ENCODE data around the gene ATXN3L.
A peak's percentile ranks its signal among the peaks of the same experiment; 100 is the strongest.

ATXN3L gene

DNA sequence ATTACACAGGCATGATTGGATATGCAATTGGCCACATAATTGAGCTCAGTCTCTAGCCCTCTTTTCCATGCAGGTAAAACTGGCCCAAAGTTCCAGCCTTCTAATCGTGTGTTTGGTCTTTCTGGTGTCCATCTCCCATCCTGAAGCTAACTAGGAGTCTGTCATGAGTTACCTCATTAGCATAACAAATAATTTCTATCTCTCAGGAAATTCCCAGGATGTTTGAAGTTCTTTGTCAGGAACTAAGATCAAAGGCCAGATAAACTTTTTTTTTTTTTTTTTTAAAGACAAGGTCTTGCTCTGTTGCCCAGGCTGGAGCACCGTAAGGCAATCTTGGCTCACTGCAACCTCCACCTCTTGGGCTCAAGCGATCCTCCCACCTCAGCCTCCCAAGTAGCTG, 15.8 kb downstream of the ATXN3L start:
- DNase-seq = no peak

DNA sequence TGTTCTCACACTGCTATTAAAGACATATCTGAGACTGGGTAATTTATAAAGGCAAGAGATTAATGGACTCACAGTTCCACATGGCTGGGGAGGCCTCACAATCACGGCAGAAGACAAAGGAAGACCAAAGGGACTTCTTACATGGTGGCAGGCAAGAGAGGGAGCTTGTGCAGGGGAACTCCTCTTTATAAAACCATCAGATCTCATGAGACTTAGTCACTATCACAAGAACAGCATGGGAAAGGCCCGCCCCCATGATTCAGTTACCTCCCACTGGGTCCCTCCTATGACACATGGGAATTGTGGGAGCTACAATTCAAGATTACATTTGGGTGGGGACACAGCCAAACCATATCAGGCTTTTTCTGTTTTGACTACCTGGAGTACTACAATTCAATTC, 16.6 kb downstream of the ATXN3L start:
- DNase-seq = peak; percentile 2

DNA sequence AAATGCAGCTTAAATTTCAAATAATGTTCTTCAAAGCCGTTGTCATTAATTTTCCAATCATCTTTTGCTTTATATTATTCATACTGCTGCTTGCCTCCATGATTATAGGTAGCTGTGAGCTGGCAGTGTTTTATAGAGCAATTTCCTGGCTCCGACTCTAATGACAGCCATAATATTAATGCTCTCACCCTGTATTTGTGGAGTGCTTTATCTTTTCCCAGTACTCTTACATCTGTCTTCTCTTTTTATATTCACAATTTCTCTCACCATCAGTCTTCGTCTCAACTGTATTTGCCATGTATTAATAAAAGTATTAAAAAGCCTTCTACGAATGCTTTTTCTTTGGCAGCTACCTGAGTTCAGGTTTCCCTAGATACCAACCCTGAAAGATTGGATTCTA, 21.0 kb downstream of the ATXN3L start:
- no peak for DNase-seq

DNA sequence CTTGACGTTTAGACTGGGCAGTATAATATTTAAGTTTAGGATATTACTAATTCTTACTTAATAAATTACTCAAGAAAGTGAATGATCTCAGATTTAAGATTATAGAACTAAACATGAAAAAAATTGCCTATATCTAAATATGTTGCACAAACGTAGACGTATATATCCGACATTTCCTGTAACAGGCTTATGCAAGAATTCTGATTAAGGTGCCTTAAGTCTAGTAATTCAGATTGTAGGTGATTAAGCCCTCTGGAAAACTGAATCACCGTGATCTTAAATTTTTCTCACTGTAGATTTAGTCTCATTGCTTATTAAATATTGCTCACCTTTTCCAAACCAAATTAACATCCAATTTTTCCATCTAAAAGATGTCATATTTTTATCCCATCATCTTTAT, 24.0 kb downstream of the ATXN3L start:
- DNase-seq = no peak

DNA sequence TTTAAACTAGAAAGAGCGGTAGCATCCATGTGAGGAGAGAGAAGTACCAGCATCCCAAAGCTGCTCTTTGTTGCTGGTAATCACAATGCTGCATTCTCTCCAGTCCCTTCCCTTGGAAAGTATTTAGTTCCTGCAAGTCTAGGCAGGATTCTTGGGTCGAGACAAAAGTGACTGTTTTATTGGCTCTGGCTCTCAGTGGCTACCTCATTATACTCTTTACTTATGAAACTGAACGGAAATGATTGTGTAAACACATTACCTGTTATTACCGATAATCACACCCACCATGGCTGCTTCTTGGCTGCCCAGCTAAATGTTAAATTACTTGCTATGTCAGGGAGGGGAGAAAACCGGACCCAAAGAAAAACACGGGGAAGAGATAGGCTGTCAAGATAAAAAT, 26.2 kb downstream of the ATXN3L start:
- DNase-seq = no peak

DNA sequence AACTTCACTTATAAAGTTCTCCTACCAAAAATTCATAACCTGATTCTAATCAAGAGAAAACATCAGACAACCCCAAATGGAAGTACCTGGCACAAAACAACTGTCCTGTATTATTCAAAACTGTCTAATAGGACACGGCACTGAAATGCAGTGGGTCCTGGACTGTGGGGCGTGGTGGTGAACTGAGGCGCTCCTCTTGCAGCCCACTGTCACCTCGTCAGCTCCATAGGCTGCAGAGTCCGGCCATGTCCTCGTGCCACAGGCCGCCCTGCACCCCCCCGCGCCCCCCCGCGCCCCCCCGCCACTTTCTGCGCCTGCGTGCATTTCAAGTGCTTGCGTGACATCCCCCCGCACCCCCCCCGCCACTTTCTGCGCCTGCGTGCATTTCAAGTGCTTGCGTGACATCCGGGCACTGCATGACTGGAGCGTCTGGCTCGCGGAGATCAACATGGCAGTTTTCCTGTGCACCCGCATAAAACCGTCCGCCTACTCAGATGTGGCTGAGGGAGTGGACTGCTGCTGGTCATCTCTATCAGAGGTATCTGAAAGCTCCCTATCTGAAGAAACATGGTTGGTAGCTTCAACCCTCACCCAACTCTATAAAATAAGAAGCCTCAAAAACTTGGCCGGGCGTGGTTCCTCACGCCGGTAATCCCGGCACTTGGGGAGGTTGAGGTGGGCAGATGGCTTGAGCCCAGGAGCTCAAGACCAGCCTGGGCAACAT, 28.8 kb downstream of the ATXN3L start:
- DNase-seq = no peak

DNA sequence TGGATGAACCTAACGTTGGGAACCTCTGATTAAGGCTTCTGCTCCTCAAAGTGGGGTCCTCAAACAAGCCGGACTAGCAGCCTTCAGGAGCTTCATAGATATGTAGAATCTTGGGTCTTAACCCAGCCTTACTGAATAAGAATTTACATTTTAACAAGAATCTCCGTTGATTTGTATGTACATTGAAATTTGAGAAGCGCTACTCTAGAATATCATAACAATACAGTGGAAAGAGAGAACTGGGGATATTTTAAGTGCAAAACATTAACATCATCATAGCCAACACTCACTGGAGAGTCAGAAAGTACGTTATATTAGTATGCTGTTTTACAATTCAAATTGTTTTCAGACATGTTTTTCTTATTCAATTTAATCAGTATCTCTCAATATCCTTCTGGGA, 31.2 kb downstream of the ATXN3L start:
- DNase-seq = no peak

DNA sequence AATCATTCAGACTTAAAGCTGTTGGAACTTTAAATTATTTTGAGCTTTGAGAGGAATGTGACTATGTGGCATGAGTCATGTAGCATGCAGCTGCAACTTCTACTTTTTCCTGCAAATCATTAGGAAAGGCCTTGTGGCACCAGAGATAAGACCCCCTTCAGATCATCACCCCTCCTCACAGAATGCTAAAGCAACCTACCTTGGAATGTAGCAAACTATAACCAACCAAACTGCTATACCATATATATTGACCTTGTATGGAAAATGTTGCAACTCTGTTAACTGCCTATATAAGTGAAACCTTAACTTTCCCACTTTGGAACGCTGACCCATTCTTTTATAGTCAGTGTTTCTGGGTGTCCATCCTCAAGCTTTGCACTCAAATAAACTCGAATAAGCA, 32.0 kb downstream of the ATXN3L start:
- DNase-seq = no peak

DNA sequence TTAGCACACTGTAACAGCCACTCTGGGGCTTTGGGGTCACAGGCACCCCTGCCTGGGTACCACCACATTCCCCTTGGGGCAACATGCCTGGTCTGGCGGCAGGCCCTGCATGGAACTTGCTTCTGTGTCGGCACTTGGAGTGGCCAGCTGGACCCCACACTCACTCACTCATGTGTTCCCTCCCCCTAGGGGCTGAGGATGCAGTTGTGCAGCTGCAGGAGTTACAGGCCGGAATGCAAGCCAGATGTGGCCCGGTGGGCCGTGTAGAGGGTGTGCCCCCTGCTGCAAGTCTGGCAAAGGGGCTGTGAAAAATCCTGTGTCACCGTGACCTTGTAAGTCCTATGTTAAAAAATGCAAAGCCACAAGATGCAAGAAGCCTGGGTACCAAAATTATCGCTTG, 34.2 kb downstream of the ATXN3L start:
- no peak for DNase-seq

DNA sequence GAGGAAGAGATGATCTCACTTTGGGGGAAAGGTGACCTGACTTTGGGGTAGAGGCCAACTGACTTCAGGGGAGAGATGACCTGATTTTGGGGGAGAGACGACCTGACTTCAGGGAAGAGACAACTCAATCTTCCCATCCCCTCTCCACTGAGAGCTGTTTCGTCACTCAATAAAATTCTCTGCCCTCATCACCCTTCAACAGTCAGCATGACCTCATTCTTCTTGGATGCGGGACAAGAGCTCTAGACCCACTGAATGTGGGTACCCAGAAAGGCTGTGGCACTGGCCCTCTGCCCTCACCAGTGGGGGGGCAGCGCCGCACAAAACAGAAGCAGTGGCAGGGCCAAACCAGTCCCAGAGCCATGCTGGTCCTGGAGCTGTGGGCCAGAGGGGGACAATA, 34.6 kb downstream of the ATXN3L start:
- no peak for DNase-seq

DNA sequence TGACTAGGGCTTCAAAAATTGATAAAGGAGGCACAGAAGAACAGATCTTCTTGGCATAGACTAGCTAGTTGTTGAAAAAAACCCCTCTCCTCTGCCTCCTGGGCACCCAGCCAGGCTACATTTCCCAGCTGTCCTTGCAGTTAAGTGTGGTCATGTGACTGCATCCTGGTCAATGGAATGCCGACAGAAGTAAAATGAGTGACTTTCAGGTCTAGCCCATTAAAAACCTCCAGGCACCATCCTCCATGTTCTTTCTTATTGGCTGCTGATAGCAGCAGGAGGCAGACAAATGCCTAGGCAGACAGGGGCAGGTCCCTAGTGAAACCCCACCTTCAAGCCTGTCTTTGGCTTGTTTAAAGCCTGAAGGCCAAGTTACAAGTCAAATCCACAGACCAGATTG, 35.3 kb downstream of the ATXN3L start:
- no peak for DNase-seq

DNA sequence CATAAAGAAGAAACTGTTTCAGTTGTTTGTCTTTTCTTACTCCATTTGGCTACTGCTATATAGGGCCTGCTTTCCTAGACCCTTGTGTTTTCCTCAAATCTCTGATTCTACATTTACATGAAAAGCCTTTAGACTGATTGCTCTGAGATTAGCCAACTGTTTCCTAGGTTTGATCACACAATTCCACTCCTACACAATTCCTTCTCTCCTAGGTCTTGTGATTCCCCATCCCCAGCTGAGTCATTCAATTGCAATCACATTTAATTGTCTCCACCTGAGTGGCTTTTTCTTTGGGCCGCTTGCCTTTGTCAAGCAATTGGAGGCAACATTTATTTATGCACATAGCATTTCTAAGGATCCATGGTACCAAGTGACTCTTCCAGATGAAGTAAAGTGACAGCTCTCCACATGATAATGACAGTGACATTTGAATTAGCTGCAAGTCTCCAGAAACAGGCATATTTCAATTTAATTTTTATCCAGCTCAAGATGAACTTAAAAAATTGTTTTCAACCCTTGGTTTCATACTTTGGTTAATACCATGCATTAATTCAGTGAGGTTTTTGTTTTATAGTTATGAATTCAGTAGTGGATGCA, 35.8 kb downstream of the ATXN3L start:
- no peak for DNase-seq

DNA sequence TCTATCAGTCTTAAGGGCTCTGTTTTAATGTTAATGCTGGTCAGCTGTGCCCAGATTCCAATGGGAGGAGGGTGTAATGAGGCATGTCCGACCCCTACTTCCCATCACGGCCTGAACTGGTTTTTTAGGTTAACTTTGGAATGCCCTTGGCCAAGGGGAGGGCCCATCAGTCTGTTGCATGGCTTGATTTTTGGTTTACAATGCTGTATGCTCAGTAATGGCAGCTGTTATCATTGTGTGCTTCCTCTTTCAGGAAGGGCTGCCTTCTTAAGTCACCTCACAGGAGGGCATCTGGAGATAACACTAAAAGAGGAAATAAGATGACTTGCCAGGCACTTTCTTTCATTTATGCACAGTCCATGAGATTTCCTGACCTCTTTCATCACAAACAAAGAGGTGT, 36.3 kb downstream of the ATXN3L start:
- DNase-seq = no peak

DNA sequence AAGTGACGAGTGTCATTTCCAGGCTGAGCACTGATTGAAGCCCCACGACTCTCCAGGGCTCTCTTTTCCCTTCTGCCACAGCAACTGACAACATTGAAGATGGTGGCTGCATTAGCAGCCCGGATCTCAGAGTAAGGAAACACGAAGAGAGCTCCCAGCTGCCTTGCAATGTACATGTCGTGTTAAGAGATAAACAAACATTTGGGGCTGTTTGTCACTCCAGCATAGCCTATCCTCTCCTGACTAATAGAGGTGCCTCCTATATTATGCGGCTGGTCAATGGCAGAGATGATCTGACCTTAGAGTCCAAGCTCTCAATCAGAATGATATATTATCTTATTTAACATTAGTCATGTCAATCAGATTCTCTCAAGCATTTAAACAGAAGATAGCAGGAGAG, 38.6 kb downstream of the ATXN3L start:
- DNase-seq = no peak

DNA sequence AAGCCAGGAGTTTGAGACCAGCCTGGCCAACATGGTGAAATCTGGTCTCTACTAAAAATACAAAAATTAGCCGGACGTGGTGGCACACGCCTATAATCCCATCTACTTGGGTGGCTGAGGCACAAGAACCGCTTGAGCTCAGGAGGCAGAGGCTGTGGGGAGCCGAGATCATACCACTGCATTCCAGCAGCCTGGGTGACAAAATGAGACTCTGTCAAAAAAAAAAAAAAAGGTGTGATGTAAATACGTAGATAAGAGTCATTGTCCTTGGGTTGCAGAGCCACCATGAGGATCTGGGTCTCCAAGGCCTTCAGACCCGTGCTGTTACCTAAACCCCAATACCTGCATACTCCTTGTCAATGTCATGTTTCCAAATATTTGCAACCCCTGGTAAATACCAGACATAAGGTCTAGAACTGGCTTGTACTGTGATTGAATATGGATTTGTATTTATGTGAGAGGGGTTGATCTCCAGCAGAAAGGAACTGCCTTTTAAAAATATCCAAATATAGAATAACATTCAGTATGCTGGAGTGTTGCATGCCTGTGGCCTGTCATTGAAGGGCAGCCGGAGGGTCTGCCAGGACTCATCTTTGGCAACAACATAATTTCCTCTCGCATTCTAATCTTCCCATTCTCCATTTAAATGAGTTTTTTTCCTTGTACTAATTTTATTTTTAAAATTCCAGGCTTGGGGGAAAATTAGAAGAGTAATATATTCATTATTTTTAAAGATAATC, 40.4 kb downstream of the ATXN3L start:
- no peak for DNase-seq

DNA sequence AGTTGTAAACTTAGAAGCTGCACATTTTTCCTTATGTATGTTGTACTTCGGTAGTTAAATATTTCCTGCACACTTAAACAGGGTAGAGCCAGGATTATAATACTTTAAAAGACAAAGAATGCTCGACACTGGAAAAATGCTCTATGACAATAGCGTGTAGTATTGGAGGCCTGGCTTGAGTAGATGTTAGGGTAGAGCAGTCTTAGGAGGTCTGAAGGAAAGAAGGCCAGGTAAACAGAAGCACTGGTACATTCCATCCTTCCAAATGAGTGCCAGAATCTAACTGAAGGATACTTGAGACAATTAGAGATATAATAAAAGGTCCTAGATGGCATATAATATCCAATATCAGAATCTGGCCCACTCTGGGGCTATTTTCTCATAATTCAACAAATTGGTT, 42.3 kb downstream of the ATXN3L start:
- no peak for DNase-seq

DNA sequence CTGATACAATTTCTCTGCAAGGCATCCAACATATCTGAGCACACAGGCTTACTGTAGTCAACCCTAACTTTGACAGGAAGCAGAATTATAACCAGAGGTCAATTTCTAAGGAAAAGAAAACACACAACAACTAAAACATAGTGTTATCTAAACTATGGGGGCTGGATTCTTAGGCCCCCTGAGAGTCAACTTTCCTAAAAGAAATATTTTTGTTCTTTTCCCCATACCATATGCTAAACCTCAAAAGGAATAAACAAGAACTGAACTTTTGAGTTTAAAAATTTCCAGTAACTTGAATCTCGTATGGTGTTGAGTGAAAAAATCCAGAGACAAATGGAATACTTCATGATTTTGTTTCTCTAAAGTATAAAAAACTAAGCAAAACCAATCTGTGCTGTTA, 42.9 kb downstream of the ATXN3L start:
- no peak for DNase-seq

DNA sequence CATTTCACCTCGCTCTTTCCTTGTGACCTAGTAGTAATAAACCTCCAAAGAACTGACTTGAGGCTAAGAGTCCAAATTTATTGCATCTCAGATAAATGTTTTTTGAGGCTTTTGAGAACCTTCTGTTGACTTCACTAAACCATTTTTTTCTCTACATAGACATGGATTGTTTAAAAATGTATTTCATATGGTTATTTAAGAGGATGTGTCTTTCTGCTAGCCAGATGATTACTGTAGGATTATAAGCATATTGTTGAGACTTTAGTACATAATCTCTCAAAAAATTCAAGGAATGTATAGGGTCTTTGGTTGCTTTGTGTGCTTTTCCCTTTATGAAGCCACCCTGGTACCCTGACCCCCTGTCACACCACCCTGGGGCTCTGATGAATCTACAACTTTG, 44.8 kb downstream of the ATXN3L start:
- no peak for DNase-seq

DNA sequence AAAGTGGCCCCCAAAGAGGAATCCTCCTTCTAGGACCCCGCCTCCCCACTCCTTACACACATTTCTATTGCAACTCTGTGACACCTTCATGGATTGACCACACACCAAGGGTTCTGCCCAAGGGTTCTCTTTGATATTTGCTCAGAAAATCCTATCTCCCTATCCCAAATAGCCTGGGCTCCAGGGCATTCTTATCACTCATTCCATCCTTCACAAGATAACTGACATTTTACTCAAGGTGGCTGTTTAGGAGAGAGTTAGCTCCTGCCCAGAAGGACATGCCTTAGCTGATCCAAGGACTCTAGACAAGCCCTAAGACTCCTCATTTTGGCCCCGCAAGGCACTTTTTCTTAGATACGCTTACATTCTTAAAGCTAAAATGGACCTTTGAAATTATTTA, 47.4 kb downstream of the ATXN3L start:
- no peak for DNase-seq

DNA sequence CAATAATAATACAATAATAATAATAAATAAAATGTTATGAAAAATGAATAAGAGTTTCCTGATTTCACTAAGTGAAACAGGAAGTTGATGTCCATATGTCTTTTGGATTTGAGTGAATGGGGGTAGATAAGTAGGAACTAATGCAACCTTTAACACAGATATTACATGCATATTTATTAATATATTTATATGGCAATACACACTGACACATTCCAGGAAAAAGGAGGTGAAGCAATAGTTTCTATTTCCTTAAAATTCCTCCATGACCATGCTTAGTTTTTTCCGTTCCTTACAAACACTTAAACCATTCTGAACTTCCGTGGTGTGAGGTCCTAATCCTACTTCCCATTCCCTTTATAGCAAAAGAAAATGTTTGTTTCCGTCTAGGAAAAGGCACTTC, 48.3 kb downstream of the ATXN3L start:
- no peak for DNase-seq

DNA sequence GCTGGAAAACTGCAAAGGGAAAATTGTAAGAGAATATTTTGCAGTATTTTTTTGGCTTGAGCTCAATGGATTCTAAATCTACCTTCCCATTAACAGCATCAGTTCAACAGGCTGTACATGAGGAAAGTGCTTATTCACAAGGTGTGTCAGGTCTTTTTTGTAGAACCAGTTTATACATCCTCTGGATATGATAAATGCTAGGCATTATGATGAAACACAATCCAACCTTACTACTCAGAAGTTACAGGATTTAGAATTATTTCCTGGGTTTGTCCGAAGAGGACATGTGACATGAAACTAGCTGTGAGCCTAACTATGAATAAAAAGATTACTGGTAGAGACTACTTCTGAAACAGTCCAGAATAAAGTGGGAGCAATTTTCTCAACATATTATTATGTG, 49.5 kb downstream of the ATXN3L start:
- DNase-seq = no peak

DNA sequence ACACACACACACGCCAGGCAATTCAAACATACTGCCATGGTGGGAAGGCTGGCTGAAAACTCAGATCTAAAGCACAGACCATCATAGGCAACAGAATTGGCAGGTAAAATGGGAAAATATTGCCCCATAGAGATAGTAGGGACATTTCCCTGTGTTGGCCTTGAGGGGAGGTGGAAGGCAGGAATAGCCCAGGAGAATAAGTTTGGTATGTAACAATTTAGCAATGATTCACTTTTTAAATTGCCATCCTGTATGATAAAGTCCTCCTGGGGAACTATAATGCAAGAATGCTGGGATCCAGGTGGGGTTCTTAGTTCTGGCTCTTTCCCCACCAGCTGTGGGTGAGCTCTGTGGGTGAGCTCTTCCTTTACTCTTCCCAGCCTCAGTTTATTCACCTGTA, 51.0 kb downstream of the ATXN3L start:
- no peak for DNase-seq
